Fibroblast of pulmonary artery (primary cell): ENCODE measurements around the gene NAMPT.

Experiments used
- DNase-seq: peaks from one replicate; pipeline ENCODE4 v3.0.0-alpha.2; 2010; ENCODE audit warnings: low read depth
- H3K4me3 ChIP-seq: replicated peaks from 2 replicates; pipeline ENCODE4 v1.5.1; 2011; ENCODE audit warnings: low read depth, mild to moderate bottlenecking, control low read depth, low read length, moderate library complexity
- CTCF ChIP-seq: IDR thresholded peaks from 2 replicates; pipeline ENCODE4 v1.5.1; 2011; ENCODE audit warnings: mild to moderate bottlenecking, control low read depth, low read length, inconsistent platforms; ENCODE audit errors: missing control alignments

Gene NAMPT

GRCh38 chr7:106257752-106258151, 27.0 kb downstream of the NAMPT start:
- no peak overlapping the region for H3K4me3 ChIP-seq
- no peak for DNase-seq
- no peak for TF ChIP-seq CTCF

DNA sequence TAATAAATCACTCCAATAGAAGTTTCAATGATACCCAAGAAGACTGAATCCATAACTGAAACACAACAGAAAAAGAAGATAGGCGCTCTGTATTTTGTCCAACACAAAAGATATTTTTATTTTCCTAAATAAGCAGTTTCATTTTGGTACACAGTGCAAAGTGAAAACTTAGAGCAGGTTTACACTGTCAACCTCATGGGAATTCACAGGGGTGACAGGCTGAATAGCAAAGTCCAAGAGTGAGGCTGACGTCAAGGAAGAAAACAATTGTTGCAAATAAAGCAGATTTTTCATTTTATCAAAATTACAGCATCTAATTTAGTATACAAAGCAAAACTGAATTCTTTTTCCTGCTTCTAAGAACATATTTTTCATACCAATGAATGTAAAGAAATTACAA, 28.6 kb downstream of the NAMPT start:
- DNase-seq: peak; percentile 23
- no peak for TF ChIP-seq CTCF
- no peak overlapping the region for H3K4me3 ChIP-seq

DNA sequence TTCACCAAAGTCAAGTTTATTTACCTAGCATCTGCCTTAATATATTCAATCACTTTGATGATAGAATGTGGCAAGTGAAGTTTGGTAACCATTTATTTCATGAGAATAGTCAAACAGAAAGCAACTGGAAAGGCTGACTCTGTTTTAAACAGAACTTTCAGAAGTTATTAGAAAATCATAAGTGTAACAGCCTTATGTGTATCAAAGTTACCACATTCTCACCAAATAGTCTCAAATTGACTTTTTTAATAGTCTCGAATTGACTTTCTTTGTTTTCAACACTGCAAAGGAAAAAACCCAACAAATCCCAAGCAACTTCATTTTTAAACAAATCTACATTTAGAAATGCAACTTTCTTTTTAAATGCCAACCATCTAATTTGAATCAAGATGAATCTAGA, 29.5 kb downstream of the NAMPT start:
- H3K4me3 ChIP-seq: no peak overlapping the region
- DNase-seq: no peak
- no peak for TF ChIP-seq CTCF

GRCh38 chr7:106254525-106255116, 30.2 kb downstream of the NAMPT start:
- H3K4me3 ChIP-seq: no peak overlapping the region
- no peak for TF ChIP-seq CTCF
- DNase-seq: no peak

DNA sequence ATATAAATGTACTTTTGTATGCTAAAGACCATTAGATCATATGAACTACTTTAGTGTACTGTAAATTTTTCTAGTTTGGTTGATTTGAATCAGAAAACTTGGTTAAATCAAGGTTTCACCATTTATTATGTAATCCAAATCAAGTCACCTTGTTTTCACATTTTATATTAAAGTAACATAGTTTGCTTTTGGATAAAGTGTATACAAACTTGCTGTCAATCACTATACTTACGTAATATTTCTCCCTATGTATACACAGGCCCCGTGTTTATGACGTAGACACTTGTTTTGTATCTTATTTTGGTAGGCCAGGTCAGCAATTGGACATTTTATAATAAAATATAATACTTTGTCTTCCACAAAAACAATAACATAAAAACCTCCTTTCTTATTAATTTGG, 32.2 kb downstream of the NAMPT start:
- DNase-seq: no peak
- no peak overlapping the region for H3K4me3 ChIP-seq
- TF ChIP-seq CTCF: no peak

- no peak for DNase-seq
- no peak for TF ChIP-seq CTCF
- no peak overlapping the region for H3K4me3 ChIP-seq
These were observed 35.3 kb downstream of the NAMPT start for GRCh38 chr7:106249488-106249887.

GRCh38 chr7:106248600-106248999, 36.2 kb downstream of the NAMPT start:
- peak; percentile 36 for DNase-seq
- no peak for TF ChIP-seq CTCF
- H3K4me3 ChIP-seq: no peak overlapping the region
